ENCODE data around the gene SPOCD1.
A peak's percentile ranks its signal among the peaks of the same experiment; 100 is the strongest.

SPOCD1 gene

DNA sequence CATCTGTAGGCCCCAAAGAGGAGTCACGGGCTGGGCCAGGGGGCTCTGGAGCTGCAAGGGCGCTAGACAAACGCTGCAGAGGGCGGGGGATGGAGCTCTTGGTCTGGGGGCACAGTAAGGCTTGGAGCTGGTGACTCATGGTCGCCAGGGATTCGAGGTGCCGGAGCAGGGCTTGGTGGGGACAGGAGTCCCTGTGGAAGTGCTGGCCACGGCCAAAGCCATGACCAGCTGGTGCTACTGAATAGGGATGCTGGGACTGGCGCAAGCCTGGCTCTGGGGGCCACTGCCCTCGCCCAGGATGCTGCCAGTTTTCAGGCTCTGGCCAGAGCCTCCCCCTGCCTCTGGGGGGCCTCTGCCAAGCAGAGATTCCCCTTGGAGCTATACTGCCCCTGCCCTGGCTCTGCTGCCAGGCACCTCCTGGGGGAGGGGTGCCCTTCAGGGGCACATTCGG lies 25.2 kb downstream of the SPOCD1 start:
- Mint-ChIP-seq H3K9me3 (no peaks in the 10 kb centered on the region), H3K36me3 (ENCODE audit: low read depth) (no peaks in the 10 kb centered on the region), H3K4me1 (ENCODE audit: low read depth) (peaks cover 11% of the 10 kb centered on the region), H3K27ac (no peak overlapping the region), H3K27me3 (ENCODE audit: low read depth) (peaks cover 6% of the 10 kb centered on the region), H3K4me3 (no peak overlapping the region)

DNA sequence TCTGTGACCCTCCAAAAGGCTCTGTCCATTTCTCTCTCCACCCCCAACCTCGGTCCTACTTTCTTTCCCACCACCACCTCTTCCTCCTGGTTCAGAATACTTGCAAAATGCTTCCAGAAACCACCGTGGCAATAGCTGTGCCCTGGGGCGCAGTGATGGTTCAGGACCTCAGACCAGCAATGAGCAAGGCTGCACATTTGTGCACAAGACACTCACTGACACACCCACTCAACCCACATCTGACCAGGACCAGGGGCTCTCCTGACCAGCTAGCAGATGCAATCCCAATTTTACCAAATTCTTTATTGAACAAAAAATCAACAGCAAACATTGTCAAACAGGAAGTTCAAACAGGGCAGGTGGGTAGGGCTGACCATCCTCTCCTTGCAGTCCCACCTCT lies 25.7 kb downstream of the SPOCD1 start:
- Mint-ChIP-seq H3K4me3 (no peak overlapping the region), H3K4me1 (ENCODE audit: low read depth) (peaks cover 11% of the 10 kb centered on the region), H3K9me3 (no peaks in the 10 kb centered on the region), H3K27me3 (ENCODE audit: low read depth) (peaks cover 5% of the 10 kb centered on the region), H3K36me3 (ENCODE audit: low read depth) (no peaks in the 10 kb centered on the region), H3K27ac (no peak overlapping the region)

DNA sequence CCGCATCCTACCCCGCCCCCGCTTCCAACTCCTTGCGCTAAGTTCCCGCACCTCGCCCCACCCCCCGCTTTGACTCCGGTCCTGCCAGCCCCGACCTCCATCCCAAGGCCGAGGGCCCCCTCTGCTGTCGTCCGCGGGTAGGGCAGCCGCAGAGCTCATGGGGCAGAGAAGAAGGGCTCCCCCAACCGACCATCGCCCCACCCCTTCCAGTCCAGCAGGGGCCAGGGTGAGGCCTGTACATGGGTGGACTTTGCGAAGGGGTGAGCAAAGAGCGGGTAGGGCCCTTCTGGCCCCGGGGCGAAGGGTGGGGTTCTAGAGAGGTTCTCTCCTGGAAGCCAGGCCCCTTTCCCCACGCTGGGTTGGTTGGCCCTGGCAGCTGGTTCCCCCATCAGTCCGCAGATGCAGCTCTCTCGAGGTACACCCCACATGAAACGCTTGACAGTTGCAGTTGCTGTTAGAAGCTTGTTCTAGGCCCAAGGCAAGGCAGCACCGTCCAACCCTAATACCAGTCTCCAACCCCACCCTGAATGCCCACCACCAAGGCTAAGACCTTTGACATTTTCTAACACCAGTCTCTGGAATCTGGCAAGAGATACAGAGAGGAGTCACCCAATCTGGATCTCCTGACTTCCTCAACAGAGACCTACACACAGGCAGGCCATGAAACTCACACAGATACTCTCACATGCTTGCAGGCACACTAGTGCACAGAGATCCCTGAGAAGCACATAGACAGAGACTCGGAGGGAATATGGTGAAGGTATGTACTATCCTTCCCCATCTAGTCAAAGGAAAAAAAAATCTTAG lies 26.4 kb downstream of the SPOCD1 start:
- Mint-ChIP-seq H3K4me3 (peak overlapping the region; percentile 90), H3K27me3 (ENCODE audit: low read depth) (no peaks in the 10 kb centered on the region), H3K27ac (peak overlapping the region; percentile 24), H3K36me3 (ENCODE audit: low read depth) (no peaks in the 10 kb centered on the region), H3K4me1 (ENCODE audit: low read depth) (peaks cover 11% of the 10 kb centered on the region), H3K9me3 (no peaks in the 10 kb centered on the region)

DNA sequence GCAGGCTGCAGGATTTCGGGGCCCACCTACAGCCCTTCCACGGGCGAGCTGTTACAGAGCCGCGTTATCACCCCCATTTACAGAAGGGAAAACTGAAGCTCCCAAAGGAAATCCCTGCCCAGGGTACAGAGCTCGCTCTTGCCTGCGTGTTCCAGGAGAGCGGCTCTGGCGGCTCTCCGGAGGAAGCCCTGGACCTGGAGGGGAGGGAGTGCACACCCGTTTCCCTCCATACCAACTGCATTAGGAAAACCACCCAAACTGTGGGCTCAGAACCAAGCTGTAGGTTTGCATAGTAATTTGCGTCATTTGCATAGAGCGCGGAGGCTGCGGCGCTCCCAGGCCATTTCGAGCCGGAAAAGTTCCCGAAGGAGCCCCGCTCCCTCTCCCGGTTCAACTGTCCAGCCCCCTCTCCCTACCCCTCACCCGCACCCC lies 27.0 kb downstream of the SPOCD1 start:
- Mint-ChIP-seq H3K36me3 (ENCODE audit: low read depth) (no peaks in the 10 kb centered on the region), H3K4me1 (ENCODE audit: low read depth) (peaks cover 11% of the 10 kb centered on the region), H3K4me3 (peak overlapping the region; percentile 90), H3K27ac (peak overlapping the region; percentile 90), H3K27me3 (ENCODE audit: low read depth) (no peaks in the 10 kb centered on the region), H3K9me3 (no peaks in the 10 kb centered on the region)

DNA sequence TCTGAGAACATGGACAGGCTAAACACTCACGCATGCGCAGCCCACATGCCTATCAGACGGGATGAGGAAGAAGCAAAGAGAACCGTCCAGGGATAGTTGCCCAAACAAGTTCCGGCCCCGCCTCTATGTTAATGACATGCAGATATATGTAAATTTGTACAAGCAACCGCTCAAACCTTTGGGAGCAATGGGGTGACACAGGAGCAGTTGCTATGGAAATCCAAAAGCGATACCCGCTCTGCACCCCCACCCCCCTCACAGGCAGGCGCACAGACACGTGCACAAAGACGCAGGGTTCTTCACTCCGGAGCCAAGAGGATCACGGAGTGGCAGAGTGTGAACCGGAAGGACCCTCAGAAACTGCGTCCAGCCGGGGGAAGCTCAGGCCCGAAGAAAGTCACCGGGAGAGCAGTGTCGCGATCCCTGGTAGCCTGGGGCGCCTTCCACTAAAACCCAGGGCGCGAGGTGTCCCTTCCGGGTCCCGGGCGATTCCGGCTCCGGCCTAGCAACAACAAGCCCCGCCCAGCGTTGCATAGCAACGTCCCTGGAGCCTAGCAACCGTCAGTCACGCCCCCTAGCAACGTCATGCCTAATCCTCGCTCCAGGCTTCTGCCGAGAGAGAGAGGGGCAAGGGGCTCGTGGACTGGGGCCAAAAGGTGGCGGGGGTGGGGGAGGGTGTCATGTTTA lies 27.5 kb downstream of the SPOCD1 start:
- H3K36me3 Mint-ChIP-seq (ENCODE audit: low read depth) = no peaks in the 10 kb centered on the region
- peaks cover 11% of the 10 kb centered on the region for H3K4me1 Mint-ChIP-seq (ENCODE audit: low read depth)
- peak overlapping the region; percentile 90 for H3K27ac Mint-ChIP-seq
- peak overlapping the region; percentile 90 for H3K4me3 Mint-ChIP-seq
- H3K27me3 Mint-ChIP-seq (ENCODE audit: low read depth) = no peaks in the 10 kb centered on the region
- H3K9me3 Mint-ChIP-seq = no peaks in the 10 kb centered on the region

DNA sequence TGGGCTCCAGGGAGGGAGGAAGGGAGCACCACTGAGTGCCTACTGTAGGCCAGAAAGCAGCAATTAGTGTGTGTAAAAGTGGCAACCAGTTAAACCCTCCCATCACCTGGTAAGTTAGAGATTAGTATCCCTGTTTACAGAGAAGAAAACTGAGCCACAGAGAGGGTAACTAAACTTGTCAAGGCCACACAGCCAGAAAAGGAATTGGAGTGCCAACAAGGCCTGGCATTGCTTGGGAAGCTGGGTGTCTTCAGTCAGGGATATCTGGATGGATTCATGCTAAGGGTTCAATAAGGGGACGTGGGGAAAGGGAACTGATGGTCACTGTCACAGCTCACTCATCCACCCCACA lies 28.1 kb downstream of the SPOCD1 start:
- Mint-ChIP-seq H3K4me1 (ENCODE audit: low read depth) (peaks cover 11% of the 10 kb centered on the region), H3K36me3 (ENCODE audit: low read depth) (no peaks in the 10 kb centered on the region), H3K27me3 (ENCODE audit: low read depth) (no peaks in the 10 kb centered on the region), H3K27ac (peak overlapping the region; percentile 90), H3K4me3 (peak overlapping the region; percentile 90), H3K9me3 (no peaks in the 10 kb centered on the region)

DNA sequence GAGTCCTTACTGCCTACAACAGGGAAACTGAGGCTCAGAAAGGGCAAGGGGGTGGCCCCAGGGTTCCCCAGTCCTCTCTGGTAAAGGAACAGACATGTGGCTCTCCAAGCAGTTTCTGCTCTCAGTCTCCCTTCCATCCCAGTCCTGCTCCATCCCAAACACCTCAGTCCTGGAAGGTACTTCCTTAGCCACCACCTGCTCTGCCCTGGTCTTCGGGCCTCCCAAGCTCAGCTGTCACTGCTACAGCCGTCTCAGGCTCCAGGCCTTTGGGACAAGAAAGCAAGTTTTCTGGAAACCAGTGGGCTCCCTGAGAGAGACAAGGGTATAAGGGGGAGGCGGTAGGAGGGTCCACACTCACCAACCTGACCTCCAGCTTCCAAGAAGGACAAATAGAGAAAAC lies 28.6 kb downstream of the SPOCD1 start:
- no peaks in the 10 kb centered on the region for H3K9me3 Mint-ChIP-seq
- peak overlapping the region; percentile 90 for H3K4me3 Mint-ChIP-seq
- H3K36me3 Mint-ChIP-seq (ENCODE audit: low read depth) = no peaks in the 10 kb centered on the region
- H3K27ac Mint-ChIP-seq = peak overlapping the region; percentile 4
- no peaks in the 10 kb centered on the region for H3K27me3 Mint-ChIP-seq (ENCODE audit: low read depth)
- peaks cover 11% of the 10 kb centered on the region for H3K4me1 Mint-ChIP-seq (ENCODE audit: low read depth)

DNA sequence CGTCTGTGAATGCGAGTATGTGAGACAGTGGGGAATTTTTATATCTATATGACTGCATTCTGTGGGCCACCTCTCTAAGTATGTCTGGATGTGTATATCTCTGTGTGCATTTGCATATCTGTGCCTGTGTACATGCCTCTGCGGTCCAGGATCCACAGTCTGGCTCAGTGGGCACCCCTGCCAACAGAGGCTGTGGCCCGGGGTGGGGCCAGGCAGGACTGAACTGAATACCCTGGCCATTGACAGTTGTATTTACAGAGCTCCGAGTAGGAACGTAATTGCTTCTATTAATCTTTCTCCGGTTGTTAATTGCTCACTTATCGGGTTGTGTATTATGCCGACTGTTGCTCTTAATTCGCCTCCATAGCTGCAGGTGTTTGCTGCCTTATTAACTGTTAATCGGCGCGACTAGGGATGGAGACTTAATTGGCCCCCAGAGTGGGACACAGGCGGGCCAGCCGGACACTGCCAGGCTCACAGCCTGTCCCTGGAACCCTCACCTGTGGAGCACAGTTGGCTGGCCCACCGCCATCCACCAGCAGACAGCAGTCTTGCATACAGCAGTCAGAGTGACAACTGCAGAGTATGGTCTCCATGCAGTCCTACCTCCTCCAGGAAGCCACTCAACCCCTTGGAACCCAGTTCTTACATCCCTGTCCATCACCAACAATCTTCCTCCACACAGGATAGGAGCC lies 29.3 kb downstream of the SPOCD1 start:
- peaks cover 11% of the 10 kb centered on the region for H3K4me1 Mint-ChIP-seq (ENCODE audit: low read depth)
- no peak overlapping the region for H3K27ac Mint-ChIP-seq
- H3K27me3 Mint-ChIP-seq (ENCODE audit: low read depth) = no peaks in the 10 kb centered on the region
- no peak overlapping the region for H3K4me3 Mint-ChIP-seq
- H3K9me3 Mint-ChIP-seq = no peaks in the 10 kb centered on the region
- no peaks in the 10 kb centered on the region for H3K36me3 Mint-ChIP-seq (ENCODE audit: low read depth)

DNA sequence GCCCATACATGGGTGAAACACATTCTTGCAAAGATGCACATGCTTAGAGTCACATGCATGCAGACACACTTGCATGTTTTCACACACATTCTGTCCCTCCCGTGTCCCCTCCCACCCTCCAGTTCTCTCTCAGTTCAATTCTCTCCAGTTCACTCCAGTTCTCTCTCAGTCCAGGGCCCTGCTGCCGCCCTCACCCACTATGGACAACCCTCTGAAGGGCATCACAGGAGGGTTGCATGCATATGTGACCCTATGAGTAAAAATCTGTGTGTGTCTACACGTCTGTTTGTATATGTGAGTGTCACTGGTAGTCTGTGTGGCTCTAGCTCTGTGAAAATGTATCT lies 29.9 kb downstream of the SPOCD1 start:
- Mint-ChIP-seq H3K27me3 (ENCODE audit: low read depth) (no peaks in the 10 kb centered on the region), H3K36me3 (ENCODE audit: low read depth) (no peaks in the 10 kb centered on the region), H3K4me1 (ENCODE audit: low read depth) (peaks cover 11% of the 10 kb centered on the region), H3K4me3 (no peak overlapping the region), H3K9me3 (no peaks in the 10 kb centered on the region), H3K27ac (no peak overlapping the region)

DNA sequence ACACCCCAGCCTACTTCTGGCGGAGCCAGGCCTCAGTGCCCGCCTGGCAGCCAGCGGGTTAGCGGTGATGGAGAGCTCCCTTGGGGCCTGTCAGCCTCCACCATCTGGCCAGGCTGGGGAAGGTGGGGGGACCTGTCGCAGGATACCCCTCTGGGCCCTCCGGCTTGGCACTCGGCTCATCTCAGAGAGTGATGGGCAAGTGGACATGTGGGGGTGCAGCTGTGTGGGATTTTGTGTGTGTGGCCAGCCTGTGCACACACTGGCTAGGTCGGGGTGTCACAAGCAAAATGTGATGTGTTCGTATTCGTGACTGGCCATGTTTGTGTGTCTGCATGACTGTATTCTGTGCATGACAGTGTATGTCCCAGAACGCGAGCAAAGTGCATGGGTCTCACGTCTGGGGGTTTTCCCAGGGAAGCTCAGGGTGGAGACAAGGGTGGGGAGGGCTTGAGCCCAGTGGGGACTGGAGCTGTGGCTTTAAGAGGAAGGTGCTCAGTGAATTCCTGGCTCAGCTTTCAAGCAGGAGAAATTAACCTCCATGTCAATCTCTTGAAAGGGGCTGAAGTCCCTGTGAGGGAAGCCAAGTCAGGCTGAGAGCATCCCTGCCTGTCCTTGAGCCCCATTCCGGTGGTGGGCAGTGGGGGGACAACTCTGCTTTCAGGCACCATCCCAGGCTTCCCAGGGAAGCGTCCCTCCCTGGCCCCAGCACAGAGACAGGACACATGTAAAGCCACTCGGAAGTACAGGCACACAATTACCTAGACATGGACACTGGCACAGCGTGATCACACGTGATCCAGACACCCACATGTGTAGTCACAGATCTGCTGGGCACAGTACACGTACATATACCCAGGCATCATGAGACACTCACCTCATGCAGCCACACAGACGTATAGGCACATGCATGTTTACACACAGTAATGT lies 30.5 kb downstream of the SPOCD1 start:
- no peaks in the 10 kb centered on the region for H3K9me3 Mint-ChIP-seq
- H3K27ac Mint-ChIP-seq = no peak overlapping the region
- H3K4me3 Mint-ChIP-seq = no peak overlapping the region
- peaks cover 11% of the 10 kb centered on the region for H3K4me1 Mint-ChIP-seq (ENCODE audit: low read depth)
- H3K36me3 Mint-ChIP-seq (ENCODE audit: low read depth) = no peaks in the 10 kb centered on the region
- H3K27me3 Mint-ChIP-seq (ENCODE audit: low read depth) = no peaks in the 10 kb centered on the region

DNA sequence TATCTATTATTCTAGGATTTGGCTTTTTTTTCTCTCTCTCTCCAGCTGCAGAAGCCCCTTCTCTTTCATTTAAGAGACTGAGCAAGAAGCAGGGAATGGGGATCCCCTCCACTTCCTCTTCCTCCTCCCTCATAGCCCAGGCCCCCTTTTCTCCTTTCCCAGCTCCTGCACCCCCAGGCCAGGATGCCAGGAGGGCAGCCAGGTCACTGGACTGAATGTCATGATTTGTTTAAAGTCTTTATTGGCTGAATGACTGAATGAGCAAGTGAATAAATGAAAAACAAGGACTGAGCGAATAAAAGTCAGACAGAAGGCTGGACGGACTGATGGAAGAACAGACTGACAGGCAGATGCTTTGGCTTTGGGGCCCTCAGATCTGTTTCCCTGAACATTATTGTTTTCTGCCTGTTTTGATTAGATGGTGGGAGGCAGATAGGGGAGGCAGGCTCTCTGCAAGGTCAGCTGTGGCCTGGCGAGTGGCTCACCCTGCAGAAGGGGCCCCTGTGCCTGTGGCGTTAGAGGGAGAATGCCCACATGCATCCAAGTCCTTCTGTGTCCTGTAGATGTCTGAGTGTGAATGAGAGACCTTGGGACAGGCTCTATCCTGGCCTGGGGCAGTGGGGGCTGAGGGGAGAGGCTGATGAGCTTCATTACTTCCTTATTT lies 31.3 kb downstream of the SPOCD1 start:
- Mint-ChIP-seq H3K27me3 (ENCODE audit: low read depth) (no peaks in the 10 kb centered on the region), H3K9me3 (no peaks in the 10 kb centered on the region), H3K4me3 (no peak overlapping the region), H3K4me1 (ENCODE audit: low read depth) (peaks cover 8% of the 10 kb centered on the region), H3K27ac (no peak overlapping the region), H3K36me3 (ENCODE audit: low read depth) (no peaks in the 10 kb centered on the region)

DNA sequence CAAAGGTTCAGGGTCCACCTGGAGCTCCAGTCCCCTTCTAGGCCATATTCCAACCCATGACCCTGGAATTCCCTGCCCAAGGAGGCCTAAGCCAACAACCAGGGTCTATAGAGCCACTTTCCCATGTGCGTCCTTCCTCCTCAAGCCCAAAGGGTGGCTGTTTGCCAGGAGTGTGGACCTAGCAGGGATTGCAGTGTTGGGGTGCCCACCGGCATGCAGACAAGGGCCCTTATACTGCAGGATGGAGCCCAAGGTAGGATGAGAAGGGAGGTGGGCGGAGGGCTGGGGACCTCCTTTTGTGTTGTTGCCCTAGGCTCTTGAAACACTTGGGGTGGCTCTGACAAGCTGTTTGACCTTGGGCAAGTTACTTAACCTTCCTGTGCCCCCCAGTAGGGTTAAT lies 32.0 kb downstream of the SPOCD1 start:
- H3K4me3 Mint-ChIP-seq = no peak overlapping the region
- H3K36me3 Mint-ChIP-seq (ENCODE audit: low read depth) = no peaks in the 10 kb centered on the region
- no peak overlapping the region for H3K27ac Mint-ChIP-seq
- no peaks in the 10 kb centered on the region for H3K9me3 Mint-ChIP-seq
- no peaks in the 10 kb centered on the region for H3K27me3 Mint-ChIP-seq (ENCODE audit: low read depth)
- H3K4me1 Mint-ChIP-seq (ENCODE audit: low read depth) = peaks cover 7% of the 10 kb centered on the region

DNA sequence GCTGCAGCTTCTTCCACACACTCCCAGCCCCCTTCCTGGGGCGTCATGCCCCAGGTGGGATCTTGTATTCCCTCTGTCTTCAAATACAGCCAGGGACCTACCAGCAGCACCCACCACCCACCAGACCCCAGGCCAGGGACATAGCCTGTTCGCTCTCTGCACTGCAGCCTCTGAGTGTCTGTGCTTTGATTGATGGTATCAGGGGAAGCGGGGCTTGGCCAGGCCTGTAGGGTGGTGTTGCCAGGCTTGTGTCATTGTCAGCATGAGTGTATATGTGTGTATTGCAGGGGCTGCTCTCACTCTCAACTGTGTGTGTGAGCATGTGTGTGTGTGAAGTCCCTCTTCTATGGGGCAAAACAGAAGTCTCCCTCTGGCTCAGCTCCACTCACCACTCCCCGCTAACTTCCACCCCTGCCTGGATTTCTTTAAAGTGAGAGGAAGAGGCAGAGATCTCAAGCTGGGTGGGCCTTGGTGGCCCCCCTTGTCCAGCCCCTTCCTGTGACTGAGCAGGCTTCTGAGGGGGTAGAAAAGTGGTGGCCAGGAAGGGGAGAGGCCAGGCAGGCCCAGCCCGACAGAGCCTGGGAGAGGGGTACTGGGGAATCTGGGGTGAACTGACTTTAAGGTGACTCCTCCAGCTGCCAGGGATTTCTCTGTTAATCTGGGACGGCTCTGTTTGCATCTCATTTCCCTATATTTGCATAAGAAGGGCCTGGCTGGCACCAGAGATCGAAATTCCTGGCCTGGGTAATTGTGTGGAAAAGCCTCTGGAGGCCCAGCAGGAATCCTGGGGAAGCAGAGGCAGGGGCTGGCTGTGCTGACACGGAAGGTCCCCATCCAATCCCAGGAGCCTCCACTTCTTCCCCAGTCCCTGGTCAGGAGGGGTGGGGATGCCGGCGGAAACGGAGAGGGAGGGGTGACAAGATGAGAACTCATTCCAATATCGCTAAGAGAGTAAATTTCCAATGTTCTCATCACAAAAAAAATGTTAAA lies 33.1 kb downstream of the SPOCD1 start:
- H3K27me3 Mint-ChIP-seq (ENCODE audit: low read depth) = peaks cover 2% of the 10 kb centered on the region
- no peaks in the 10 kb centered on the region for H3K36me3 Mint-ChIP-seq (ENCODE audit: low read depth)
- H3K4me3 Mint-ChIP-seq = no peak overlapping the region
- no peak overlapping the region for H3K27ac Mint-ChIP-seq
- peaks cover 2% of the 10 kb centered on the region for H3K4me1 Mint-ChIP-seq (ENCODE audit: low read depth)
- no peaks in the 10 kb centered on the region for H3K9me3 Mint-ChIP-seq

All from T-helper 1 cell treated with Interleukin-12 subunit alpha and Interleukin-12 subunit beta and Interleukin-4 antibody, amounts not matched to agents 30 μg/mL and 1 μg/mL, for 36 hours (primary cell).